Vagina (tissue), 2 donors: Measurements from ENCODE around the gene CTNNAL1. TPM values are rescaled to one million over a fixed set of nuclear protein-coding genes. Genes with fewer than 3 reads are reported as not detected.

ENCODE experiments used
- DNase-seq, 2 donors: peaks; one replicate each; pipeline ENCODE4 v3.0.0-alpha.2; 2017; ENCODE audit errors: extremely low spot score in 2 of 2
- H3K27ac ChIP-seq: fragments of 200-600 bp; sonication (generic); one replicate; pipeline ENCODE4 v1.5.1; 2019
- H3K27me3 ChIP-seq: fragments of 200-600 bp; sonication (generic); one replicate; pipeline ENCODE4 v1.5.1; 2019
- H3K36me3 ChIP-seq, 2 donors: fragments of 200-600 bp; sonication (generic); one replicate each; pipeline ENCODE4 v1.5.1; 2017 to 2019
- H3K4me1 ChIP-seq: fragments of 200-600 bp; sonication (generic); one replicate; pipeline ENCODE4 v1.5.1; 2019
- H3K4me3 ChIP-seq, 2 donors: fragments of 200-600 bp; sonication (generic); 1 replicate in 1 of 2; 2 replicates in 1 of 2; pipeline ENCODE4 v1.5.1; 2016 to 2019
- H3K9me3 ChIP-seq: fragments of 200-600 bp; sonication (generic); one replicate; pipeline ENCODE4 v1.5.1; 2019
- CTCF ChIP-seq, 3 experiments: fragments of 450-650 bp in 2 of 3; fragments of 200-600 bp in 1 of 3; sonication (generic) in 1 of 3; IDR thresholded peaks; one replicate each; pipeline ENCODE4 v1.5.1; 2017 to 2019; ENCODE audit warnings: antibody characterized with exemption in 3 of 3, mild to moderate bottlenecking in 2 of 3, moderate library complexity in 2 of 3
- POLR2A ChIP-seq, 2 donors: fragments of 450-650 bp; IDR thresholded peaks; one replicate each; pipeline ENCODE4 v1.6.1; 2017; ENCODE audit warnings: antibody characterized with exemption in 2 of 2, mild to moderate bottlenecking in 2 of 2, moderate library complexity in 2 of 2
- POLR2AphosphoS5 ChIP-seq, 2 donors: sonication (generic); formaldehyde crosslinking; IDR thresholded peaks; one replicate each; pipeline ENCODE4 v1.9.0; 2017; ENCODE audit warnings: antibody characterized with exemption in 2 of 2, mild to moderate bottlenecking in 2 of 2, low read depth in 1 of 2; ENCODE audit not compliant: insufficient read depth in 1 of 2
- intact Hi-C: fragments of 100-400 bp; cut with DNase I; formaldehyde crosslinking; loops from one replicate; pipeline ENCODE4 v1.15.1; 2023
- total RNA-seq: library from RNA; depleted of rRNA; stranded (reverse); fragments of >200 nt; gene quantifications from one replicate; pipeline ENCODE4 v1.2.3, GENCODE V29; 2016

Gene CTNNAL1
- total RNA-seq, 1 donor from 2014 or later: 18.2 TPM

GRCh38 chr9:109043578-109043977 is 30.3 kb upstream of the CTNNAL1 start:
- DNase-seq: no peak
- Histone ChIP-seq H3K36me3 (peaks cover 0 to 36% of the 10 kb centered on the region in 2 donors), H3K27ac (no peak overlapping the region), H3K27me3 (no peaks in the 10 kb centered on the region), H3K4me1 (no peaks in the 10 kb centered on the region), H3K4me3 (no peak overlapping the region), H3K9me3 (no peaks in the 10 kb centered on the region)
- intact Hi-C loops: no loop called here
- TF ChIP-seq POLR2AphosphoS5 (IDR thresholded peaks at IDR 0.05; ENCODE audit: insufficient read depth in 1 of 2, low read depth in 1 of 2) (no peak), CTCF (IDR thresholded peaks at IDR 0.05) (no peak), POLR2A (IDR thresholded peaks at IDR 0.05) (no peak)

GRCh38 chr9:109040571-109040970 is 27.3 kb upstream of the CTNNAL1 start:
- intact Hi-C loops: no loop called here
- TF ChIP-seq CTCF (IDR thresholded peaks at IDR 0.05) (no peak), POLR2AphosphoS5 (IDR thresholded peaks at IDR 0.05; ENCODE audit: insufficient read depth in 1 of 2, low read depth in 1 of 2) (no peak), POLR2A (IDR thresholded peaks at IDR 0.05) (no peak)
- Histone ChIP-seq H3K4me1 (peaks cover 5% of the 10 kb centered on the region), H3K36me3 (peaks cover 0 to 20% of the 10 kb centered on the region in 2 donors), H3K27ac (no peak overlapping the region), H3K4me3 (no peak overlapping the region), H3K27me3 (no peaks in the 10 kb centered on the region), H3K9me3 (no peaks in the 10 kb centered on the region)
- no peak for DNase-seq

GRCh38 chr9:109039539-109039938 is 26.2 kb upstream of the CTNNAL1 start:
- TF ChIP-seq POLR2A (IDR thresholded peaks at IDR 0.05): no peak
- no peak for TF ChIP-seq CTCF (IDR thresholded peaks at IDR 0.05)
- no peak for TF ChIP-seq POLR2AphosphoS5 (IDR thresholded peaks at IDR 0.05; ENCODE audit: insufficient read depth in 1 of 2, low read depth in 1 of 2)
- H3K36me3 ChIP-seq: peaks cover 0 to 16% of the 10 kb centered on the region in 2 donors
- peaks cover 5% of the 10 kb centered on the region for H3K4me1 ChIP-seq
- intact Hi-C loops: no loop called here
- H3K9me3 ChIP-seq: no peaks in the 10 kb centered on the region
- no peak overlapping the region for H3K4me3 ChIP-seq
- H3K27me3 ChIP-seq: no peaks in the 10 kb centered on the region
- no peak for DNase-seq
- H3K27ac ChIP-seq: no peak overlapping the region

- DNase-seq: no peak
- intact Hi-C loops: no loop called here
- H3K27ac ChIP-seq: no peak overlapping the region
Observed at GRCh38 chr9:109037946-109038715, 24.8 kb upstream of the CTNNAL1 start.

More at GRCh38 chr9:109037946-109038715, 24.8 kb upstream of the CTNNAL1 start:
- Histone ChIP-seq H3K27me3 (no peaks in the 10 kb centered on the region), H3K36me3 (peaks cover 0 to 26% of the 10 kb centered on the region in 2 donors), H3K4me3 (no peak overlapping the region), H3K9me3 (no peaks in the 10 kb centered on the region), H3K4me1 (peaks cover 5% of the 10 kb centered on the region)
- TF ChIP-seq POLR2AphosphoS5 (IDR thresholded peaks at IDR 0.05; ENCODE audit: insufficient read depth in 1 of 2, low read depth in 1 of 2): no peak
- TF ChIP-seq POLR2A (IDR thresholded peaks at IDR 0.05): no peak
- TF ChIP-seq CTCF (IDR thresholded peaks at IDR 0.05): no peak
